Measurements from ENCODE around the gene ARHGAP25.

Gene ARHGAP25

GRCh38 chr2:68717305-68717661 lies 17.3 kb upstream of the ARHGAP25 start:
- DNase-seq (ENCODE audit: low read depth in 2 of 2), result no peak

- no peak for DNase-seq (ENCODE audit: low read depth in 2 of 2)
Measured at GRCh38 chr2:68719912-68720311, 14.7 kb upstream of the ARHGAP25 start.

GRCh38 chr2:68720665-68721064 lies 13.9 kb upstream of the ARHGAP25 start:
- DNase-seq (ENCODE audit: low read depth in 2 of 2), result no peak

- no peak for DNase-seq (ENCODE audit: low read depth in 2 of 2)
Measured at GRCh38 chr2:68721482-68722101, 13.0 kb upstream of the ARHGAP25 start.

- no peak for DNase-seq (ENCODE audit: low read depth in 2 of 2)
Measured at GRCh38 chr2:68722712-68723111, 11.9 kb upstream of the ARHGAP25 start.

GRCh38 chr2:68723181-68723580 lies 11.4 kb upstream of the ARHGAP25 start:
- no peak for DNase-seq (ENCODE audit: low read depth in 2 of 2)

GRCh38 chr2:68726100-68726499 lies 8.5 kb upstream of the ARHGAP25 start:
- DNase-seq (ENCODE audit: low read depth in 2 of 2), result no peak

- peak; percentile 46 to 51 for DNase-seq (ENCODE audit: low read depth in 2 of 2)
Measured at GRCh38 chr2:68726608-68727367, 7.8 kb upstream of the ARHGAP25 start.

- DNase-seq (ENCODE audit: low read depth in 2 of 2), result no peak
Measured at GRCh38 chr2:68727683-68728375, 6.8 kb upstream of the ARHGAP25 start.

GRCh38 chr2:68730828-68731227 lies 3.8 kb upstream of the ARHGAP25 start:
- DNase-seq (ENCODE audit: low read depth in 2 of 2), result no peak

GRCh38 chr2:68732036-68732932 lies 2.3 kb upstream of the ARHGAP25 start:
- no peak for DNase-seq (ENCODE audit: low read depth in 2 of 2)

- no peak for DNase-seq (ENCODE audit: low read depth in 2 of 2)
Measured at GRCh38 chr2:68733365-68733764, 1.2 kb upstream of the ARHGAP25 start.

- DNase-seq (ENCODE audit: low read depth in 2 of 2), result no peak
Measured at GRCh38 chr2:68734176-68734575, 435 bp upstream of the ARHGAP25 start.

- no peak for DNase-seq (ENCODE audit: low read depth in 2 of 2)
Measured at GRCh38 chr2:68736086-68736485, 1.5 kb downstream of the ARHGAP25 start.

- no peak for DNase-seq (ENCODE audit: low read depth in 2 of 2)
Measured at GRCh38 chr2:68737711-68738110, 3.1 kb downstream of the ARHGAP25 start.

GRCh38 chr2:68738906-68739594 lies 4.4 kb downstream of the ARHGAP25 start:
- no peak for DNase-seq (ENCODE audit: low read depth in 2 of 2)

- no peak for DNase-seq (ENCODE audit: low read depth in 2 of 2)
Measured at GRCh38 chr2:68739595-68740399, 5.2 kb downstream of the ARHGAP25 start.

- no peak for DNase-seq (ENCODE audit: low read depth in 2 of 2)
Measured at GRCh38 chr2:68740400-68740914, 5.8 kb downstream of the ARHGAP25 start.

GRCh38 chr2:68741238-68741637 lies 6.6 kb downstream of the ARHGAP25 start:
- no peak for DNase-seq (ENCODE audit: low read depth in 2 of 2)

GRCh38 chr2:68741805-68742306 lies 7.2 kb downstream of the ARHGAP25 start:
- no peak for DNase-seq (ENCODE audit: low read depth in 2 of 2)
